Measurements from ENCODE around the gene SLX4IP. TPM values are rescaled to one million over a fixed set of nuclear protein-coding genes. Genes with fewer than 3 reads are reported as not detected.
"Not testable (repeated sequence)": the region's sequence is repeated elsewhere in the genome, so short reads cannot be mapped to it uniquely, and the experiment has no call there.

Gene SLX4IP
- total and polyA plus RNA-seq, 8 donors = 2.5 to 6.4 (median 2.8) TPM

GRCh38 chr20:10415013-10415650 is 20.0 kb upstream of the SLX4IP start:
- H3K27ac ChIP-seq = no peak overlapping the region
- ATAC-seq = no peak
- H3K4me1 ChIP-seq = peaks cover 0 to 10% (median 5%) of the 10 kb centered on the region in 3 donors
- peaks cover 0 to 6% (median 0%) of the 10 kb centered on the region in 3 donors for H3K36me3 ChIP-seq
- H3K27me3 ChIP-seq = no peaks in the 10 kb centered on the region
- H3K9me3 ChIP-seq = no peaks in the 10 kb centered on the region
- no peak for FAIRE-seq
- WGBS, 2 donors = 47 to 54% methylated on average over 3 of the region's 3 CpGs
- DNase-seq = no peak
- intact Hi-C loops (cut with DNase I) = no loop called here
- no peak overlapping the region for H3K4me3 ChIP-seq
- no peak for TF ChIP-seq CTCF (IDR thresholded peaks at IDR 0.05)

DNA sequence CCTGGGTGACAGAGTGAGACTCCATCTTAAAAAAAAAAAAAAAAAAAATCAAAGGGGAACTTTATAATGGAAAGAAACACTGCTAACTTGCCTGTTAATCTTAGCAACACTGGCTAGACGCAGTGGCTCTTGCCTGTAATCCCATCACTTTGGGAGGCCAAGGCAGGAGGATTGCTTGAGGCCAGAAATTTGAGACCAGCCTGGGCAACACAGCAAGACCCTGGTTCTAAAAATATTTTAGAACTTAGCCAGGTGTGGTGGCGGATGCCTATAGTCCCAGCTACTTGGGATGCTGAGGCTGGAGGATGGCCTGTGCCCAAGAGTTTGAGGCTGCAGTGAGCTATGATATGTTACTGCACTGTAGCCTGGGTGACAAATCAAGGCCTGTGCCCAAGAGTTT is 17.9 kb upstream of the SLX4IP start:
- H3K36me3 ChIP-seq; H3K27me3 ChIP-seq; H3K9me3 ChIP-seq; ATAC-seq; DNase-seq; FAIRE-seq; H3K27ac ChIP-seq; H3K4me3 ChIP-seq; intact Hi-C loops (cut with DNase I): not testable (repeated sequence)
- 94 to 100% methylated on average over 2 of the region's 2 CpGs for WGBS, 2 donors
- H3K4me1 ChIP-seq = peaks cover 0 to 10% (median 5%) of the 10 kb centered on the region in 3 donors

DNA sequence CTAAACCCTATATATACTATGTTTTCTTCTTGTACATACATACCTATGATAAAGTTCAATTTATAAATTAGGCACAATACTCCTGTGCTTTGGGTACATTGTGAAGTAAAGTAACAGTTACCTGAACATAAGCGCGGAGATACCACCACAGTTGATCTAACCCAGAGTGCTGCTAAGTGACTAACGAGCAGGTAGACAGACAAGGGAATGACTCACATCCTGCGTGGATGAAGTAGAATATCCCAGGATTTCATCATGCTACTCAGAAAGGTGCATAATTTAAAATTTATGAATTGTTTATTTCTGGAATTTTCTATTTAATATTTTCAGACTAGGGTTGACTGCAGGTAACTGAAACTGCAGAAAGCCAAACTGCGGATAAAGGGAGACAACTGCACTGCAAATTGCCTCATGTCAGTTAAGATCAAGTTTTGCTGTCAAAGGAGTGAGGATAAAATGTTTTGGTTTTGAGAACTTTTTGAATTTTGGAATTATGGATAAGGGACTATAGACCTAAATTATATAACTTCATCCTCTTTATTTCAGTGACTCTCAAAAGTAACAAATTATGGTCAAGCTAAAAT is 15.5 kb upstream of the SLX4IP start:
- H3K36me3 ChIP-seq = no peaks in the 10 kb centered on the region
- no peaks in the 10 kb centered on the region for H3K9me3 ChIP-seq
- H3K4me1 ChIP-seq = peaks cover 7 to 26% (median 16%) of the 10 kb centered on the region in 3 donors
- ATAC-seq = peak in 1 of 4 donors; percentile 73
- TF ChIP-seq CTCF (IDR thresholded peaks at IDR 0.05) = no peak
- no peak overlapping the region for H3K4me3 ChIP-seq
- H3K27me3 ChIP-seq = no peaks in the 10 kb centered on the region
- intact Hi-C loops (cut with DNase I) = no loop called here
- no peak overlapping the region for H3K27ac ChIP-seq
- no peak for FAIRE-seq
- whole genome bisulfite sequencing, 2 donors = 86 to 88% methylated on average over 5 of the region's 5 CpGs
- no peak for DNase-seq

DNA sequence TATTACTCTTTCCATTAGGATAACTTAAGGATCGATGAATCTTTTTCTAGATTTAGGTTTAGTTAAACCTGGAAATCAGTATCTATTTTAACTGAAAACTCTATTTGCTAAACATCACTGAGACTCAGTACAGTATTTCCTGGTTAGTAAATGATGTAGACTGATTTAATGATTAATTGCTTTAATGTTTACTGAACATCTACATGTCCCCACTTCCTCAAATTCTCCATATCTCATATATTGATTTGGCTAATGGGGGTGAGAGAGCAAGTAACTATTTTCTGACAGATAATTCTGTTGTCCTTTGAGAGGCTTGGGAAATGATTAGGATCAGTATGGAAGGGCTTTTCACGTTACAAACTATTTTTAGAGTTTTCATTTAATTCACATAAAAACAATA is 11.4 kb upstream of the SLX4IP start:
- DNase-seq (no peak), FAIRE-seq (no peak), ATAC-seq (peak; percentile 41 to 75 (median 70))
- no peak for TF ChIP-seq CTCF (IDR thresholded peaks at IDR 0.05)
- no peaks in the 10 kb centered on the region for H3K27me3 ChIP-seq
- intact Hi-C loops (cut with DNase I) = no loop called here
- no peaks in the 10 kb centered on the region for H3K36me3 ChIP-seq
- 16 to 28% methylated on average over 2 of the region's 2 CpGs for WGBS, 2 donors
- peak overlapping the region in 2 of 4 donors; percentile 30 to 44 for H3K27ac ChIP-seq
- H3K4me3 ChIP-seq = no peak overlapping the region
- H3K9me3 ChIP-seq = no peaks in the 10 kb centered on the region
- H3K4me1 ChIP-seq = peaks cover 7 to 28% (median 11%) of the 10 kb centered on the region in 3 donors

- peak; percentile 81 for FAIRE-seq
- H3K9me3 ChIP-seq = no peaks in the 10 kb centered on the region
- intact Hi-C loops (cut with DNase I) = loop anchor here in 1 of 3 donors (5.0 kb wide), 1 partner anchor 450 kb away; no protein-coding TSS in a partner anchor
- 13 to 14% methylated on average over 3 of the region's 3 CpGs for WGBS, 2 donors
- H3K4me1 ChIP-seq = peaks cover 7 to 24% (median 19%) of the 10 kb centered on the region in 3 donors
- peak; percentile 28 to 58 (median 56) for TF ChIP-seq CTCF (IDR thresholded peaks at IDR 0.05)
- peak in 5 of 6 donors; percentile 16 to 66 (median 44) for DNase-seq
- no peaks in the 10 kb centered on the region for H3K27me3 ChIP-seq
- peak; percentile 59 to 81 (median 74) for ATAC-seq
- no peak overlapping the region for H3K4me3 ChIP-seq
- no peak overlapping the region for H3K27ac ChIP-seq
- no peaks in the 10 kb centered on the region for H3K36me3 ChIP-seq
These were observed 7.9 kb upstream of the SLX4IP start for GRCh38 chr20:10427060-10427692.

Data from pancreas (tissue), 10 donors.